Activated CD8-positive, alpha-beta T cell treated with anti-CD3 and anti-CD28 coated beads, Interleukin-2, amount 10 ng/mL, durations not matched to agents 7 days and 5 days (primary cell): Measurements from ENCODE around the gene SETD4. TPM values are rescaled to one million over a fixed set of nuclear protein-coding genes. Genes with fewer than 3 reads are reported as not detected.
"Not testable (repeated sequence)": the region's sequence is repeated elsewhere in the genome, so short reads cannot be mapped to it uniquely, and the experiment has no call there.

Experiments used
- ATAC-seq: fragments of 150-1000 bp; cut with Tn5 transposase; one replicate; pipeline ENCODE4 v1.10.0; 2021; ENCODE audit warnings: moderate library complexity
- CTCF ChIA-PET: fragments of 350-600 bp; sonication (Branson Sonifier 250); formaldehyde crosslinking; loops from one replicate; lab custom pipeline; 2021; ENCODE audit warnings: antibody characterized with exemption; lab: Charles Lee
- POLR2A ChIA-PET: fragments of 350-600 bp; sonication (Branson Sonifier 250); formaldehyde crosslinking; loops from one replicate; lab custom pipeline; 2021; ENCODE audit warnings: antibody characterized with exemption; lab: Charles Lee
- DNase-seq: peaks from one replicate; pipeline ENCODE4 v3.0.0-alpha.2; 2020
- H3K27ac Mint-ChIP-seq: one replicate; pipeline ENCODE4 v1.8.0; 2021; ENCODE audit warnings: mild to moderate bottlenecking, mixed read lengths
- H3K27me3 Mint-ChIP-seq: one replicate; pipeline ENCODE4 v1.8.0; 2021; ENCODE audit warnings: low read depth, mixed read lengths
- H3K36me3 Mint-ChIP-seq: one replicate; pipeline ENCODE4 v1.8.0; 2021; ENCODE audit warnings: low read depth, mixed read lengths
- H3K4me1 Mint-ChIP-seq: one replicate; pipeline ENCODE4 v1.8.0; 2021; ENCODE audit warnings: low read depth, mixed read lengths
- H3K4me3 Mint-ChIP-seq: one replicate; pipeline ENCODE4 v1.8.0; 2021; ENCODE audit warnings: mild to moderate bottlenecking, mixed read lengths
- H3K9me3 Mint-ChIP-seq: one replicate; pipeline ENCODE4 v1.8.0; 2022; ENCODE audit warnings: mixed read lengths; ENCODE audit not compliant: insufficient read depth
- total RNA-seq, 2 experiments: library from RNA; stranded (reverse); gene quantifications; one replicate each; pipeline ENCODE4 v1.2.3, GENCODE V29; 2021

The SETD4 gene
- total RNA-seq, 2 experiments from 2014 or later = 19.8 to 22.3 TPM

DNA sequence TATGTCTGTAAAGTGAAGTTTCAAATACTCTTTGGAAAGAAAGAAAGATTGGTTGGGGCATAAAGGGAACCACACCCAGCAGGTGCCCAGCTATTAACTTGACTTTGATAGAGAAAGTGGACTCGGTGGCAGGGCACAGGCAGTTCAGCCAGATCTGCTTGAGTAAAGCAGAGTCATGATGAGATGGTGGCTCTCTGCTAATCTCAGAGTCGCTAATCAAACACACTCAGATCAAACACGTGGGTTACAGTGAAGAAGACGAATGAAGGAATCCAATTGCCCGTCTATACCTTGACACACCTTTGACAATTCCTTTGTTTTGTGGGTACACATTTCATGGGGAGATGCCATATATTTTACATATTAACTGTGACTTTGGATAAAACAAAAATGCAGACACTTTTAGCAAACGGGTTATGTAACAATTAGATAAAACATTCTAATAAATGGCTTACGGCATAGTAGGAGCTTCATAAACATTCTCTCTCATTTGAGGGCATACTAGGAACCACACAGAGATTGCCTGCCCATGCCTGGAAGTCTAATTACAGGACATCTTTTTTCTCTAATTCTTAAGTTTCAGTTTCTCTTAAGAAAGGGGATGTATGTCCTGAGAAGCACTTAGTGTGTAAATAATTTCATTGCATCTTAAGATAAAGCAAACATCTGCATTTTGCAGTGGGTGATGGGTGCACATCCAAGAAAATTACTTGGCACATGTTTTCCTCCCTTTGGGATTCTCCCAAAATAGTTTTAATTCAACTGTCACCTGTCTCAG lies 16.7 kb upstream of the SETD4 start:
- H3K36me3 Mint-ChIP-seq = peaks cover 29% of the 10 kb centered on the region
- peaks cover 11% of the 10 kb centered on the region for H3K9me3 Mint-ChIP-seq
- ATAC-seq (no peak), DNase-seq (no peak)
- H3K27ac Mint-ChIP-seq = no peak overlapping the region
- peaks cover 48% of the 10 kb centered on the region for H3K4me1 Mint-ChIP-seq
- CTCF ChIA-PET = interaction anchor here (1.1 kb wide), 1 partner anchor 36 kb away, joined by 5 read pairs; no protein-coding TSS in a partner anchor
- no peaks in the 10 kb centered on the region for H3K27me3 Mint-ChIP-seq
- POLR2A ChIA-PET = interaction anchor here (1.0 to 1.7 kb wide), 2 partner anchors 17 to 59 kb away, joined by 4 to 7 read pairs; partner anchors contain the start of gene SETD4
- H3K4me3 Mint-ChIP-seq = no peak overlapping the region

DNA sequence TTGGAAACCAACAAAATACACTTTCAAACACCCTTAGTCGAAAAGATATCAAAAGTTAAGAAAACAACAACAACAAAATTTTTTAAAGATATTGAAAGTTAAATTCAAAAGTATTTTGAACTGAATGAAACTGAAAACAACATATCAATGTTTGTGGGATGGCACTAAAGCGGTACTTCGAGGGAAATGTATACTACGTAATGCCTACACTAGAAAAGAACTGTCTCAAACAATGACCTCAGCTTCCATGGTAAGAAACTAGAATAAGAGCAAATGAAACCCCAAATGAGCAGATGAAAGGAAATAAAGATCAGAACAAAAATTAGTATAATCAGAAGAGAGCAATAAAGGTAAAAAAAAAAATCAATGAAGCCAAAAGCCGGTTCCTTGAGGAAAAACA lies 15.6 kb upstream of the SETD4 start:
- Mint-ChIP-seq H3K4me1 (peaks cover 58% of the 10 kb centered on the region), H3K4me3 (no peak overlapping the region), H3K27me3 (no peaks in the 10 kb centered on the region), H3K36me3 (peaks cover 39% of the 10 kb centered on the region), H3K27ac (peak overlapping the region; percentile 40), H3K9me3 (peaks cover 11% of the 10 kb centered on the region)
- CTCF ChIA-PET = no interaction called here
- DNase-seq = no peak
- POLR2A ChIA-PET = interaction anchor here (1.7 kb wide), 1 partner anchor 16 kb away, joined by 7 read pairs; the partner anchor contains the start of gene SETD4
- no peak for ATAC-seq

DNA sequence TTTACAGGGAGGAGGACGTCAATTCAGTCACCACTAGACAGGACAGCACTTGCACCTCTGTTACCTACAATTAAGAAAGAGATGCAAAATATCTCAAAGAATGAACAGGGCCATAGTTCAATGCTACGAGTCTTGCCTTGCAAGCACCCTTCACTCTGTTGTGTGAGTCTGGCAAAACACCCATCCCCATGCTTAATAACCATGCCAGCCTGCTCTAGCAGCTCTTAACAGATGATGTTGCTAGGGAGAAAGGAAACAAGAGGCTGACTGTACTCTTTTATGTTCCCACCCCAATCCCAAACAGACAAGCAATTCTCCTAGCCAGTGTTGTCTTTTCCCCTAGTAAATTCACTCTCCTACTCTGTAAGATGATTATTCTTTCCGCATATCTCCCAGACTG lies 14.8 kb upstream of the SETD4 start:
- ATAC-seq (no peak), DNase-seq (no peak)
- Mint-ChIP-seq H3K27ac (no peak overlapping the region), H3K36me3 (peaks cover 47% of the 10 kb centered on the region), H3K4me1 (peaks cover 66% of the 10 kb centered on the region), H3K27me3 (no peaks in the 10 kb centered on the region), H3K9me3 (peaks cover 11% of the 10 kb centered on the region), H3K4me3 (no peak overlapping the region)
- ChIA-PET CTCF (no interaction called here), POLR2A (no interaction called here)

DNA sequence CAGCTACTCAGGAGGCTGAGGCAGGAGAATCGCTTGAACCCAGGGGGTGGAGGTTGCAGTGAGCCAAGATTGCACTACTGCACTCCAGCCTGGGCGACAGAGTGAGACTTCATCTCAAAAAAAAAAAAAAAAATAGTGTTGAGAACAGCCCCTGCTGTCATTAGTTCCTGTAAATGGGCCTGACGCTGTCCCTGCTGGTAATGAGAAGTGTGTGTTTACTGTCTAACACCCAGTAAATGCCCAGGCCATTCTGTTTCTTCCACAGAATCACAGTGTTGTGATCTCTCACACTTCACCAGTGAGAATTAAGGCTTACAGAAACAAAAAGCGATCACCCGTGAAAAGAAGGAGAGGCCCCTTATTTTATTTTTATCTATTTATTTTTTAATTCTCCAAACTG lies 13.6 kb upstream of the SETD4 start:
- H3K27ac Mint-ChIP-seq, ATAC-seq, H3K27me3 Mint-ChIP-seq, H3K4me3 Mint-ChIP-seq, CTCF ChIA-PET, DNase-seq: not testable (repeated sequence)
- Mint-ChIP-seq H3K9me3 (peaks cover 14% of the 10 kb centered on the region), H3K4me1 (peaks cover 61% of the 10 kb centered on the region), H3K36me3 (peaks cover 48% of the 10 kb centered on the region)
- POLR2A ChIA-PET = interaction anchor here (1.0 kb wide), 2 partner anchors 14 to 246 kb away, joined by 3 to 4 read pairs; partner anchors contain the start of genes MORC3 and SETD4

DNA sequence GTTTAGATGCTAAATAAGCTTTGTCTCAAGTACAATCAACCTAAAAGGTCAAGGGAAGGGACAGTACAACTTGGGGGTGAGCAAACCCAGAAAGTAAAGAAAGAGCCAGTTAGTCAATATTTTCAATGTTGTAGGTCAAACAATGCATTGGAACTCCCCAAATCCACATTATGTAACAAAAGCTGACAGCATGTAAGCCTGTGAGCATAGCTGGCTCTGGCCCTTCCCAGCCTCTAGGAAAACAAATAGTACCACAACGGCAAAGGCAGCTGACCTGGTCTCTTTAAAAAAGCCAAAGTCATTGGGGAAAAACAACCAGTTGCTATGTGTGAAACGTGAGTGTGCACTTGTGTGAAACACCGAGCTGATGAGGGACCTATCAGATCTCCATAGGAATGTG lies 12.9 kb upstream of the SETD4 start:
- H3K36me3 Mint-ChIP-seq = peaks cover 47% of the 10 kb centered on the region

DNA sequence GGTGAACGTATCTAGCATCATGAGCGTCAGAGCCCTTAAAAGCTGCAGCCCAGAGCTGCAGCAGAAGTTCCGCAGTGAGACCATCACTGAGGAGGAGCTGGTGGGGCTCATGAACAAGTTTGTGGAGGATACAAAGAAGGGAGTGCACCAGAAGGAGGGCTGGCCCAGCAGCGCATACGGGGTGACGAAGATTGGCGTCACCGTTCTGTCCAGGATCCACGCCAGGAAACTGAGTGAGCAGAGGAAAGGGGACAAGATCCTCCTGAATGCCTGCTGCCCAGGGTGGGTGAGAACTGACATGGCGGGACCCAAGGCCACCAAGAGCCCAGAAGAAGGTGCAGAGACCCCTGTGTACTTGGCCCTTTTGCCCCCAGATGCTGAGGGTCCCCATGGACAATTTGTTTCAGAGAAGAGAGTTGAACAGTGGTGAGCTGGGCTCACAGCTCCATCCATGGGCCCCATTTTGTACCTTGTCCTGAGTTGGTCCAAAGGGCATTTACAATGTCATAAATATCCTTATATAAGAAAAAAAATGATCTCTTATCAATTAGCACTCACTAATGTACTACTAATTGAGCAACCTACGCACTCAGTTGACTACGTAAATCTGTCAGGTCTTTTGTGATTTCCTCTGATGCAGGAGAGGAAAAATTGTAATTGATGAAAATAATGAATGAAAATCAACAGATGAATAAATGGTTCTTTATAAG lies 12.3 kb upstream of the SETD4 start:
- Mint-ChIP-seq H3K36me3 (peaks cover 44% of the 10 kb centered on the region), H3K9me3 (peaks cover 10% of the 10 kb centered on the region), H3K27me3 (no peaks in the 10 kb centered on the region), H3K27ac (no peak overlapping the region), H3K4me3 (no peak overlapping the region), H3K4me1 (peaks cover 50% of the 10 kb centered on the region)
- ChIA-PET CTCF (no interaction called here), POLR2A (interaction anchor here (1.0 kb wide), 1 partner anchor 247 kb away, joined by 3 read pairs; the partner anchor contains the start of gene MORC3)
- ATAC-seq (no peak), DNase-seq (no peak)

More for the DNA sequence above, 12.9 kb upstream of the SETD4 start:
- no peak overlapping the region for H3K4me3 Mint-ChIP-seq
- H3K4me1 Mint-ChIP-seq = peaks cover 56% of the 10 kb centered on the region
- POLR2A ChIA-PET = interaction anchor here (1.0 kb wide), 2 partner anchors 13 to 247 kb away, joined by 3 to 4 read pairs; partner anchors contain the start of genes MORC3 and SETD4
- H3K27ac Mint-ChIP-seq = no peak overlapping the region
- DNase-seq (no peak), ATAC-seq (no peak)
- no peaks in the 10 kb centered on the region for H3K27me3 Mint-ChIP-seq
- CTCF ChIA-PET = no interaction called here
- H3K9me3 Mint-ChIP-seq = peaks cover 10% of the 10 kb centered on the region

DNA sequence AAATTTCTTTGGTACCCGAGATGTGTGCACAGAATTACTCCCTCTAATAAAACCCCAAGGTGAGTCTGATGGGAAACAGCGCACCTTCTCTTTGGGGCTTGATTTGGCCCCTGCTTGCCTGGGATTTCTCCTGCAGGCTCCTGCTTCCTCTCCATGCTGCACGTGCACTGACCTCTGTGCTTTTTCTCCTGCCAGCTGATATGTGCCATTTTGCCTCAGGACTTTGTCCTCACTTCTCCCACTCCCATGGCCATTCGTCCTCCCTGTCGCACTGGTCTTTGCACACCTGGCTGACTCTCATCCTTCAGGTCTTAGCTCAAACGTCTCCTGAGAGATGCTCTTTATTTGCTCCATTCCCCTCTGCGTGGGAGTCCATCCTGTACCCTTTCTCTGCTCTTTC lies 10.7 kb upstream of the SETD4 start:
- ChIA-PET POLR2A (interaction anchor here (0.5 to 2.4 kb wide), 4 partner anchors 7 to 1136 kb away, joined by 3 to 32 read pairs (median 7); partner anchors contain the start of gene SETD4), CTCF (interaction anchor here (1.1 to 2.1 kb wide), 2 partner anchors 33 to 42 kb away, joined by 3 to 9 read pairs; no protein-coding TSS in a partner anchor)
- no peak for DNase-seq
- Mint-ChIP-seq H3K36me3 (peaks cover 47% of the 10 kb centered on the region), H3K4me3 (peak overlapping the region; percentile 90), H3K27me3 (no peaks in the 10 kb centered on the region), H3K9me3 (peaks cover 15% of the 10 kb centered on the region), H3K4me1 (peaks cover 43% of the 10 kb centered on the region), H3K27ac (peak overlapping the region; percentile 17)
- no peak for ATAC-seq

DNA sequence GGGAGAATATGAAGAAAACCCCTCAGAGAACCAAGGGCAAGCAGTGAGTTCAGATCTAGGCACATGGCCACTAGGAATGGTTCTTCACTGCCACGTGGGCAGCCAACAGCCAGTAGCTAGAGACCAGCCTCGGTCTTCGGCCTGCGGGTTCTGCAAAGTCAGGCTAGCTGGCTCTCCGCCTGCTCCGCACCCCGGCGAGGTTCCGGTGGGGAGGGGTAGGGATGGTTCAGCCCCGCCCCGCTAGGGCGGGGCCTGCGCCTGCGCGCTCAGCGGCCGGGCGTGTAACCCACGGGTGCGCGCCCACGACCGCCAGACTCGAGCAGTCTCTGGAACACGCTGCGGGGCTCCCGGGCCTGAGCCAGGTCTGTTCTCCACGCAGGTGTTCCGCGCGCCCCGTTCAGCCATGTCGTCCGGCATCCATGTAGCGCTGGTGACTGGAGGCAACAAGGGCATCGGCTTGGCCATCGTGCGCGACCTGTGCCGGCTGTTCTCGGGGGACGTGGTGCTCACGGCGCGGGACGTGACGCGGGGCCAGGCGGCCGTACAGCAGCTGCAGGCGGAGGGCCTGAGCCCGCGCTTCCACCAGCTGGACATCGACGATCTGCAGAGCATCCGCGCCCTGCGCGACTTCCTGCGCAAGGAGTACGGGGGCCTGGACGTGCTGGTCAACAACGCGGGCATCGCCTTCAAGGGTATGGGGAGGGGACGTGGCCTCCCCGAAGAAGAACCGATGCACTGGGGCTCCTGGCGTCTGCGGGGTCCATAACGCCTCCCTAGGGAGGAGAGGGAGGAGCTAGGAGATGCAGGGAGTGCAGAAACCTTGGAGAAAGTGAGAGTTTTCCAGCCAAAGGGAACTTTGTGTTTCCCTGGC lies 9.6 kb upstream of the SETD4 start, which contains the start of gene CBR1:
Gene CBR1, plus strand, starts transcription at position 312 of the 871 bp plus-strand sequence. Its CDS starts 92 bp downstream, at position 404.
- DNase-seq (peak; percentile 93), ATAC-seq (peak; percentile 97)
- Mint-ChIP-seq H3K4me3 (peak within 1 kb of the TSS; percentile 90), H3K4me1 (peaks cover 44% of the 10 kb centered on the region), H3K9me3 (peaks cover 15% of the 10 kb centered on the region), H3K27me3 (no peaks in the 10 kb centered on the region), H3K36me3 (peaks cover 47% of the 10 kb centered on the region), H3K27ac (peak within 1 kb of the TSS; percentile 89)
- ChIA-PET CTCF (interaction anchor here (0.6 to 2.1 kb wide), 7 partner anchors 9 to 1636 kb away, joined by 3 to 9 read pairs (median 3); partner anchors contain the start of gene SETD4), POLR2A (interaction anchor here (0.6 to 2.4 kb wide), 8 partner anchors 8 to 198 kb away, joined by 3 to 32 read pairs (median 4); partner anchors contain the start of gene SETD4)

DNA sequence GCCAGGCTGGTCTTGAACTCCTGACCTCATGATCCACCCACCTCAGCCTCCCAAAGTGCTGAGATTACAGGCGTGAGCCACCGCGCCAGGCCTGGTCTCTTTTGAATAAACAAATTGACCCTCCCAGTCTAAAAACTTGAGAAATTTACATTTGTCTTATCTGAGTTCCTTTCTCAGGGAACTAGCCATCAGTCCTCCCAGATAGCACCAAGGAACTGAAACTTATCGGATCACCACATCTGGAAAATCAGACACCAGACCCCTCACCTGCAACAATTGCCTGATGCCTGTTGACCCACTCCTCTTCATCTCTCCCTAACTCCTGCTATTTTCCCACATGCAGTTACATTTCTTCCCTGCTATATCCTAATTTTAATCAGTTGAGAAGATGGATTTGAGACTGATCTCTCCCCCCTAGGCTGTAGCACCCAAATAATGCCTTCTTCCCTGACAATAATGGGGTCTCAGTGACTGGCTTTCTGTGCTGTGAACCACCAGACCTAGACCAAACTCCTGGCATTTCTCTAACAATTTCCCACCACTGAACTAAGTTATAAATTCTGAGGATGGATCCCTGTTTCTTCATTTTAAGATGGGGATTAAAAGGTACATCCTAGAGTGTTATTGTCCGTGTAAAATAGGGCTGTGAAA lies 8.5 kb upstream of the SETD4 start:
- Mint-ChIP-seq H3K4me3 (peak overlapping the region; percentile 6), H3K36me3 (peaks cover 47% of the 10 kb centered on the region), H3K27me3 (no peaks in the 10 kb centered on the region), H3K4me1 (peaks cover 44% of the 10 kb centered on the region), H3K27ac (no peak overlapping the region), H3K9me3 (peaks cover 15% of the 10 kb centered on the region)
- ChIA-PET CTCF (interaction anchor here (0.9 to 2.1 kb wide), 5 partner anchors 9 to 105 kb away, joined by 3 to 9 read pairs (median 8); partner anchors contain the start of gene SETD4), POLR2A (interaction anchor here (0.6 to 2.4 kb wide), 6 partner anchors 9 to 185 kb away, joined by 3 to 32 read pairs (median 6); partner anchors contain the start of gene SETD4)
- ATAC-seq (no peak), DNase-seq (no peak)

DNA sequence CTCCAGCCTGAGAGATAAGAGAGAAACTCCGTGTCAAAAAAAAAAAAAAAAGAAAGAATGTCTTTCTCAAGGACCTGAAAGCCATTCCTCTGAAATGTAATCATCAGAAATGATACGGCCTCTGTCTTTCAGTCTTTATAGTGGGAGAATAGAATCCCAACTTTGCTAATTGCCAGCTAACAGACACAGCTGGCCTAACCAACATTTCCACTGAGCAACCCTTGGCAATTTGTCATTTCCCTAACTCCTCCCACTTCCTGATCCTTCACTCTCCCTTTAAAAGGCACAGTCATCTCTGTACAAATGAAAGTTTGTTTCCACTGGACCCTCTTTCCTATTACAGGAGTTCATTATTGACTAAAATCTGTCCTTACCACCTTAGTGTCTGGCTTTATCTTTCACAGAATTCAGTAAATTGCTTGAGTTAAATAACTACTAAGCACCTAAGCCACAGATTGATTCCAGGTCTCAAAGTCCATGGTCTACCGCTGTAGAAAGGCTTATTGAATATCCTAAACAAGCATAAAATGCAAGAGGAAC lies 5.2 kb upstream of the SETD4 start:
- H3K4me1 Mint-ChIP-seq = peaks cover 31% of the 10 kb centered on the region
- H3K27ac Mint-ChIP-seq = no peak overlapping the region
- DNase-seq (no peak), ATAC-seq (no peak)
- no peaks in the 10 kb centered on the region for H3K27me3 Mint-ChIP-seq
- no peak overlapping the region for H3K4me3 Mint-ChIP-seq
- H3K36me3 Mint-ChIP-seq = peaks cover 20% of the 10 kb centered on the region
- ChIA-PET CTCF (no interaction called here), POLR2A (no interaction called here)
- H3K9me3 Mint-ChIP-seq = peaks cover 15% of the 10 kb centered on the region
